GM12891 (cell line): Measurements from ENCODE around the gene THRA.
A peak's percentile ranks its signal among the peaks of the same experiment; 100 is the strongest.

Source experiments
- DNase-seq: peaks from one replicate; pipeline ENCODE4 v3.0.0; 2011; ENCODE audit warnings: low spot score; ENCODE audit not compliant: insufficient read length
- FAIRE-seq: peaks from 2 replicates; lab custom pipeline; 2011; peaks lifted over from hg19 to GRCh38; lab: Jason Lieb, UNC
- PAX5 ChIP-seq: IDR thresholded peaks from 2 replicates; pipeline ENCODE4 v1.6.1; 2011; ENCODE audit warnings: low read length, moderate library complexity, mild to moderate bottlenecking; ENCODE audit not compliant: insufficient read depth, severe bottlenecking
- POLR2A ChIP-seq: IDR thresholded peaks from 2 replicates; pipeline ENCODE4 v1.6.1; 2011; ENCODE audit warnings: low read depth, low read length, control low read depth
- POLR2AphosphoS5 ChIP-seq: IDR thresholded peaks from 2 replicates; pipeline ENCODE4 v1.6.1; 2011; ENCODE audit warnings: low read depth, low read length, control low read depth
- POU2F2 ChIP-seq: IDR thresholded peaks from 2 replicates; pipeline ENCODE4 v1.6.1; 2011; ENCODE audit warnings: low read depth, mild to moderate bottlenecking, control low read depth, low read length, moderate library complexity
- SPI1 ChIP-seq: IDR thresholded peaks from 2 replicates; pipeline ENCODE4 v1.6.1; 2011; ENCODE audit warnings: low read depth, low read length, control low read depth
- TAF1 ChIP-seq: IDR thresholded peaks from 2 replicates; pipeline ENCODE4 v1.6.1; 2011; ENCODE audit warnings: low read depth, low read length, control low read depth

The THRA gene

DNA sequence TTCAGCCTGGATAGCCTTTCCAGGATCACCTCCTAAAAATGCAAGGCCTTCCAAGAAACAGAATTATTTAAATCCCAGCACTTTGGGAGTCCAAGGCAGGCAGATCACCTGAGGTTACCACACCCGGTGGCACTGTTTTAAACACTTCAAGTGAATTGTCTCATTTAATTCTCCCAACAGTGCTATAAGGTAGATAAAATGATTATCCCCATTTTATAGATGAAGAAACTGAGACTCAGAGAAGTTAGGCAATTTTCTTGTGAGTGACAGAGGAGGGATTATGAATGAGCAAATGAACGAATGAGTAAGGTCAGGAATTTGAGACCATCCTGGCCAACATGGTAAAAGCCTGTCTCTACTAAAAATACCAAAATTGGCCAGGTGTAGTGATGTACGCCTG is 16.8 kb downstream of the THRA start:
- FAIRE-seq (no peak), DNase-seq (no peak)
- TF ChIP-seq TAF1 (no peak), SPI1 (no peak), PAX5 (no peak), POU2F2 (no peak), POLR2A (no peak), POLR2AphosphoS5 (no peak)

DNA sequence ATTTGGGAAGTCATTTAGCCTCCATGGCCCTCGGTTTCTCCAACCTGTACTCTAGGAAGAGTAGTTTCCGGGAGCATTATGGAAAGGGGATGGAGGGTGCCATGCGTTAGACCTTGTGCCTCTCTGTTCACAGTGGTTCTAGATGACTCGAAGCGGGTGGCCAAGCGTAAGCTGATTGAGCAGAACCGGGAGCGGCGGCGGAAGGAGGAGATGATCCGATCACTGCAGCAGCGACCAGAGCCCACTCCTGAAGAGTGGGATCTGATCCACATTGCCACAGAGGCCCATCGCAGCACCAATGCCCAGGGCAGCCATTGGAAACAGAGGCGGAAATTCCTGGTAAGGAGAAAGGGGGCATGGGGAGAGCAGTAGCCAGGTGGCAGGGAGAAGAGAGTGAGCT is 21.7 kb downstream of the THRA start:
- TF ChIP-seq TAF1 = no peak
- no peak for TF ChIP-seq PAX5
- no peak for TF ChIP-seq POLR2A
- TF ChIP-seq POLR2AphosphoS5 = no peak
- no peak for TF ChIP-seq POU2F2
- no peak for TF ChIP-seq SPI1
- DNase-seq (no peak), FAIRE-seq (no peak)

DNA sequence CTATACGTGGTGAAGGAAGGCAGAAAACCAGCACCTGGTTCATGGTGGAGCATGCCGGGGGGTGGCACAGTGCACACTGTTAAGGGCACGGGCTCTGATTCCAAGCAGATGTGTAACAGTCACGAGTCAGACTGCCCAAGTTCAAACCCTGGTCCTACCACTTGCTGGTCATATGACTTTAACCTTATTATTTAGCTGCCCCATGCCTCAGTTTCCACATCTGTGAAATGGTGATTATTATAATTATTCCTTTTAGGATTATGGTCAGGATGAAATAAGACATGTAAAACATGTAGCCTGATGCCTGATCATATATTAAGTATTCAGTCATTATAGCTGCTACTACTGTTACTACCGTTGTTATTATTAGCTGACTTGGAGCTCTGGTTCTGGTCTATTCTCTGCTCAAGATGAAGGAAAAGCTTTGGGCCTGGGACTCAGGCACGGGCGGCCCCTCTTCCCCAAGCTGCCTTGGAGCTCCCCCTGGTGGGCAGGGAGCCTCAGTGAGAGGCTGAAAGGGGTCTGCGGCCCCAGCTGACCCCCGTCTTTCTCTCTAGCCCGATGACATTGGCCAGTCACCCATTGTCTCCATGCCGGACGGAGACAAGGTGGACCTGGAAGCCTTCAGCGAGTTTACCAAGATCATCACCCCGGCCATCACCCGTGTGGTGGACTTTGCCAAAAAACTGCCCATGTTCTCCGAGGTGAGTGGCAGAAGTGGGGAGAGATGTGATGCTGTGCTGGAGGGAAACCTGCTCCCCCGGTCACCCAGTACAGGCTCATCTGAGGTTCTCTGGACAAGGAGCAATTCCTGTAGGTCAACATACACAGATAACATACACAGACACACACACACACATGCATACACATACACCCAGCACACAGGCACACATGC is 23.6 kb downstream of the THRA start:
- DNase-seq (peak; percentile 81), FAIRE-seq (no peak)
- no peak for TF ChIP-seq POU2F2

DNA sequence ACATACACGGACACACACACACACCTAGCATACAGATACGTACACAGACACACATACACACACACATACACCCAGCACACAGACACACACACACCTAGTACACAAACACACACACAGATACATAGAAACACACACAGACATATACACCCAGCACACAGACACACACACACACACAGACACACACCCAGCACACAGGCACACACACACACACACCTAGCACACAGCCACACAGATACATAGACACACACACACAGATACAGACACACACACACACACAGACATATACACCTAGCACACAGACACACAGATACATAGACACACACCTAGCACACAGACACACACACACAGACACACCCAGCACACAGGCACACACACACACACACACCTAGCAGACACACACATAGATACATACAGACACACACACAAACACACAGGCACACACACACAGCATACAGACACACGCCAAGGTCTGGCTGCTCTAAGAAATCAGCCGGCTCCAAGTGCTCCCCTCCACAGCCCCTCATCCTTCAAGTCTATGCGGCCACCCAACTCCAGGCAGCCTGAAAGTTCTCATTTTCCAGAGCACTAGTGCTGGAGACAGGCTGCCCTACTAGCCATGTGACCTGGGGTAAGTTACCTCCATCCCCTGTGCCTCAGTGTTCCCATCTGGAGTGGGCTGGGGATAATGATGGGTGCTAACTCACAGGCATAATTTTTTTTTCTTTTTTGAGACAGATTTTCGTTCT is 24.5 kb downstream of the THRA start:
- TF ChIP-seq TAF1 (no peak), PAX5 (no peak)
- DNase-seq (no peak), FAIRE-seq (peak; percentile 88)

DNA sequence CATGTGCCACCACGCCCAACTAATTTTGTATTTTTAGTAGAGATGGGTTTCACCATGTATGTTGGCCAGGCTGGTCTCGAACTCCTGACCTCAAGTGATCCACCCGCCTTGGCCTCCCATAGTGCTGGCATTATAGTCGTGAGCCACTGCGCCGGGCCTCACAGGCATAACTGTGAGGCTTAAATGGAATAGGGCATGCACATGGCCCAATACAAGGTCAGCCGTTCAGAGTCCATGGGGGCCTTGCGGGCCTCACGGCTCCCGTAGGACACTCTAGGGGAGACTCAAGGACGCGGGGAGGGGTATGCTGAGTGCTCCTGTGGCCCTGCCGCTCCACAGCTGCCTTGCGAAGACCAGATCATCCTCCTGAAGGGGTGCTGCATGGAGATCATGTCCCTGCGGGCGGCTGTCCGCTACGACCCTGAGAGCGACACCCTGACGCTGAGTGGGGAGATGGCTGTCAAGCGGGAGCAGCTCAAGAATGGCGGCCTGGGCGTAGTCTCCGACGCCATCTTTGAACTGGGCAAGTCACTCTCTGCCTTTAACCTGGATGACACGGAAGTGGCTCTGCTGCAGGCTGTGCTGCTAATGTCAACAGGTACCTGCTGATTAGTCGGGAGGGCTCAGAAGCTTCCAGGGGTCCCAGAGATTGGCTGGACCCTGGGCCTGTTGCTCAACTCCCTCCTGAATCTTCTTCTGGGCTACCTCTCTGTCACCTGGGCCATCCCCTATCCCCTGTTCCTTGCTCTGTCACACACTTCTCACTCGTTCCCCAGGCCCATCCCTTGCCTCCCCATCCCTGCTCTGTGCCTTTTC is 25.3 kb downstream of the THRA start:
- FAIRE-seq (peak; percentile 66), DNase-seq (no peak)
- TF ChIP-seq POLR2A = no peak
- TF ChIP-seq SPI1 = no peak
- TF ChIP-seq POLR2AphosphoS5 = no peak
- no peak for TF ChIP-seq TAF1
- no peak for TF ChIP-seq PAX5
- no peak for TF ChIP-seq POU2F2

DNA sequence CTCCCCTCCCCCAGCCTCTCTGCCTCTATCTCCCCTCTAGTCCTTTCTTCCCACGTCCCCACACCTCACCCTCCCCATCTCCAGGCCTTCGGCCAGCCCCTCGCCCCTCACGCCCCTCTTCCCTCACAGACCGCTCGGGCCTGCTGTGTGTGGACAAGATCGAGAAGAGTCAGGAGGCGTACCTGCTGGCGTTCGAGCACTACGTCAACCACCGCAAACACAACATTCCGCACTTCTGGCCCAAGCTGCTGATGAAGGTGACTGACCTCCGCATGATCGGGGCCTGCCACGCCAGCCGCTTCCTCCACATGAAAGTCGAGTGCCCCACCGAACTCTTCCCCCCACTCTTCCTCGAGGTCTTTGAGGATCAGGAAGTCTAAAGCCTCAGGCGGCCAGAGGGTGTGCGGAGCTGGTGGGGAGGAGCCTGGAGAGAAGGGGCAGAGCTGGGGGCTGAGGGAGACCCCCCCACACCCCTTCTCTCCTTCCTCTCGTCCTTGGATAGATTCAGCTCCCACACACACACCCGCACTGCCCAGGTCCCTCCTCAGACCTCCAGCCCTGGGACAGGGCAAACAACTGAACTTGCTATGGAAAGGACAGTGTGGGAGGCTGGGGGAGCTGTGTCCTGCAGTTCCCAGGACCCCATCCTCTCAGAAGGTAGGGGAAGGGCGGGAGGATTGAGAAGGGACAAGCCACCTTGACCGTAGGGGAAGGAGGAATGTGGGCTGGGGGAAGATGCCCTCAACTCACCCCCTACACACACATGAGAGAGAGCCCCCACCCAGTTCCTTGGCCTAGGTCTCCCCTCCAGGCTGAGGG is 26.5 kb downstream of the THRA start:
- no peak for DNase-seq
- no peak for FAIRE-seq
- TF ChIP-seq TAF1 (no peak), PAX5 (no peak), SPI1 (no peak), POLR2AphosphoS5 (no peak), POLR2A (no peak), POU2F2 (no peak)

DNA sequence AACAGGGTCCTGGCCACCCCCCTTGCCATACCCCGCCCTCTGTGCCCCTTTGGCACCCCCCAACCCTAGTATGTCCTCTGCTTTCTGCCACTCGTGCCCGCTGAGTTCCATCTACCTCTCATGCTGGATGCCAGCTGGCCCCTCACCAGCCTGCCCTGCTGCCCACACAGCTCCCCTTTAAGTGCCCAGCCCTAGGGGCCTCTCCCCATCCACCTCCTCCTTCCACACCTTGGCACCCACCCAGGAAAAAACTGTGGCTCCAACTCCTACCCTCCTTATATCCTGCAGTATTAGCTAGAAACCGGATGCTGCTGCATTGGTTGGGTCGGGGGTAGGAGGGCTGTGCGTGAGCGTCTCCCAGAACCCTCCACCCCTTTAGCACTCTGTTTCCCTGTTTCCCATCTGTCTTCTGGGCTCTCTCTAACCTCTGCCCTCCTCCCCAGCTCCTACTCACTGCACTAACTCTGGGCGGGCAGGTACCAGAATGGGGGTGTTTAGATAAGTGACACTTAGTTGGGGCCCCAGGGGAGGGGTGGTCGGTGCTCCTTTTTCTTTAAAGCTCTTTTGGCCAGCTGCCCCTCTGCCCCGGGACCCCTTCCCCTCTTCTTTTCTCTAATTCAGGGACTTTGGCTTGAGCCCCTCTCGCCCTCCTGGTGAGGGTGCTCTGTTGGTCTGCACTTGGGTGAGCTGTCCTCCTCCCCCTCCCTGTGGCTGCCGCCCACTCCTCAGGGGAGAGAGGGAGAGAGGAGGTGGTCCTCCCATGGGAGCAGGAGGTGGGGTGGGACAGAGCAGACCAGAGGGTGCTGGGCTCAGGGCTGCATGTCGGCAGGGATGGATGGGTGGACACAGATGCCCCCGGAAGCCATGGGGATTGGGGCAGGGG is 27.7 kb downstream of the THRA start:
- FAIRE-seq (no peak), DNase-seq (no peak)
- TF ChIP-seq SPI1 (no peak), PAX5 (no peak), POU2F2 (no peak), POLR2AphosphoS5 (no peak), TAF1 (no peak), POLR2A (no peak)

DNA sequence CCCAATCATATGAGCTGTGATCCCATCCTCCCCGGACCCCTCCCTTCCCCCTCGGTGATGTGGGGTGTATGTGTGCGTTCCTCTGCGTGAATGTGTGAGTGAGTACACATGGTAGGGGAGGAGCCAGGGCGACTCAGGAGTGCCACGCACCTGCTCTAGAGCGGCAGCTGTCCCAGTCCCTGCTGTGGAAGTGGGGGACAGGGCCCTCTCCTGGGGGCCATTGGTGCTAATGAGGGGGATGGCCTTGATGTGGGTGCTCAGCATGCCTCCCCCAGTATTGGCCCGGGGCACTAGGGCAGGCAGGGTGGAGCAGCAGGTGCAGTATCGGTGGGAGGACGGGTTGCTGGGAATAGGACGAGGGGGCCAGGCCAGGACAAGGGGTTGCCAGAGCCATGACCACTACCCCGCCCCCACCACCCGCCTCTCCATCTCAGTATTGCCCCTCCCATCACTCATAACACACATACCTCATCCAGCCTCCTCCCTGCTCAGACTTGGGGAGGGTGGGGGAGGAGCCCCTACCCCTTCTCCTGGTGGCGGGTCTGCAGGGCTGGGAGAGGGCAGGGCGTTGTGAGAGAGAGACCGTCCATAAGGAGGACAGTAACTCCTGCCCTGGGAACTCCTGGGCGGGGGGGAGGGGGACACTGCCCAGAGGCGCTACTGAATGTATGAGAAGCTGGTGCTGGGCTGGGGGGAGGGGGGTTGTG is 29.1 kb downstream of the THRA start:
- FAIRE-seq = no peak
- DNase-seq = no peak
- TF ChIP-seq TAF1 (no peak), POLR2AphosphoS5 (no peak), POU2F2 (no peak), SPI1 (no peak), PAX5 (no peak), POLR2A (no peak)
